K562 (cell line): ENCODE data around the gene BTG2. TPM values are rescaled to one million over a fixed set of nuclear protein-coding genes. Genes with fewer than 3 reads are reported as not detected.

ENCODE experiments used
- BRCA1 ChIP-seq, 2 experiments: fragments of 450-650 bp in 1 of 2; sonication (generic) in 1 of 2; formaldehyde crosslinking in 1 of 2; IDR thresholded peaks; 2 replicates each; pipeline versions ENCODE4 v1.5.0 to v1.6.1; 2017 to 2020; ENCODE audit warnings: mild to moderate bottlenecking in 1 of 2, missing genetic modification reagents in 1 of 2
- CEBPG ChIP-seq, 3 experiments: fragments of 200-800 bp in 1 of 3; sonication (Bioruptor generic) in 1 of 3; sonication (generic) in 1 of 3; formaldehyde crosslinking in 1 of 3; IDR thresholded peaks in 2 of 3; conservative IDR thresholded peaks in 1 of 3; 2 replicates each; pipeline versions ENCODE4 v1.6.1 to v1.8.0; 2016 to 2022; ENCODE audit warnings: missing compliant biosample characterization in 2 of 3, missing genetic modification characterization in 2 of 3, mild to moderate bottlenecking in 1 of 3, missing genetic modification reagents in 1 of 3
- CTBP1 ChIP-seq: fragments of 450-650 bp; IDR thresholded peaks from 2 replicates; pipeline ENCODE4 v1.6.1; 2016; ENCODE audit warnings: borderline replicate concordance
- DACH1 ChIP-seq: fragments of 450-650 bp; IDR thresholded peaks from 2 replicates; pipeline ENCODE4 v1.6.1; 2018; ENCODE audit not compliant: partially characterized antibody
- ETV1 ChIP-seq: fragments of 450-650 bp; conservative IDR thresholded peaks from 2 replicates; pipeline ENCODE4 v1.6.1; 2016; ENCODE audit warnings: missing genetic modification characterization, control low read depth, low read depth, missing compliant biosample characterization
- FOXA1 ChIP-seq: fragments of 450-650 bp; IDR thresholded peaks from 2 replicates; pipeline ENCODE4 v1.6.1; 2016; ENCODE audit warnings: mild to moderate bottlenecking, borderline replicate concordance
- HNRNPK ChIP-seq: fragments of 200-400 bp; formaldehyde crosslinking; IDR thresholded peaks from one replicate; pipeline ENCODE4 v1.6.1; 2018; ENCODE audit warnings: mild to moderate bottlenecking, low read depth, low read length; ENCODE audit not compliant: poor library complexity, severe bottlenecking
- HNRNPL ChIP-seq: fragments of 200-400 bp; formaldehyde crosslinking; IDR thresholded peaks from 2 replicates; pipeline ENCODE4 v1.6.1; 2017; ENCODE audit warnings: low read depth, mild to moderate bottlenecking, low read length
- MTF1 ChIP-seq: fragments of 250-450 bp; sonication (Bioruptor Pico); IDR thresholded peaks from 2 replicates; pipeline ENCODE4 v1.9.0; 2021; ENCODE audit warnings: moderate library complexity, mild to moderate bottlenecking, inconsistent platforms, borderline replicate concordance
- NRF1 ChIP-seq, 2 experiments: fragments of 450-650 bp; IDR thresholded peaks in 1 of 2; conservative IDR thresholded peaks in 1 of 2; 2 replicates each; pipeline ENCODE4 v1.6.1; 2014; ENCODE audit warnings: mild to moderate bottlenecking in 2 of 2
- PHB ChIP-seq: fragments of 250-450 bp; sonication (Bioruptor Pico); IDR thresholded peaks from 2 replicates; pipeline ENCODE4 v1.5.0; 2021
- SRSF3 ChIP-seq: fragments of 200-400 bp; formaldehyde crosslinking; IDR thresholded peaks from 2 replicates; pipeline ENCODE4 v1.6.1; 2016; ENCODE audit warnings: mild to moderate bottlenecking, low read length, moderate library complexity; ENCODE audit not compliant: insufficient read depth
- SRSF7 ChIP-seq: fragments of 200-400 bp; formaldehyde crosslinking; optimal IDR thresholded peaks from 2 replicates; pipeline ENCODE3; 2017; ENCODE audit warnings: mild to moderate bottlenecking, low read depth, low read length
- TSC22D4 ChIP-seq: fragments of 450-650 bp; IDR thresholded peaks from 2 replicates; pipeline ENCODE4 v1.6.1; 2016; ENCODE audit warnings: missing genetic modification characterization, missing biosample characterization, control low read depth
- XRCC5 ChIP-seq: fragments of 200-400 bp; formaldehyde crosslinking; IDR thresholded peaks from 2 replicates; pipeline ENCODE4 v1.6.1; 2017; ENCODE audit warnings: low read depth, mild to moderate bottlenecking, low read length
- YBX1 ChIP-seq: fragments of 450-650 bp; IDR thresholded peaks from 2 replicates; pipeline ENCODE4 v1.7.1; 2016; ENCODE audit warnings: mild to moderate bottlenecking
- YY1 ChIP-seq, 3 experiments: IDR thresholded peaks; 2 replicates each; pipeline ENCODE4 v1.6.1; 2011; ENCODE audit warnings: low read length in 2 of 3, mild to moderate bottlenecking in 2 of 3, moderate library complexity in 2 of 3, borderline replicate concordance in 1 of 3, control low read depth in 1 of 3, low read depth in 1 of 3; ENCODE audit not compliant: insufficient read depth in 3 of 3, insufficient replicate concordance in 2 of 3, control insufficient read depth in 1 of 3, insufficient read length in 1 of 3; ENCODE audit errors: extremely low read depth in 1 of 3
- ZBTB7A ChIP-seq: IDR thresholded peaks from 2 replicates; pipeline ENCODE4 v1.6.1; 2011; ENCODE audit warnings: low read depth, mild to moderate bottlenecking, low read length, moderate library complexity, borderline replicate concordance; ENCODE audit not compliant: control insufficient read depth
- ZC3H4 ChIP-seq: sonication (generic); formaldehyde crosslinking; IDR thresholded peaks from 2 replicates; pipeline ENCODE4 v1.9.0; 2021; ENCODE audit warnings: missing genetic modification reagents, borderline replicate concordance
- ZNF174 ChIP-seq: fragments of 250-450 bp; sonication (Bioruptor Pico); IDR thresholded peaks from 2 replicates; pipeline ENCODE4 v1.4.0; 2020; ENCODE audit warnings: mild to moderate bottlenecking
- ZNF239 ChIP-seq: fragments of 250-450 bp; sonication (Bioruptor Pico); IDR thresholded peaks from 2 replicates; pipeline ENCODE4 v1.4.0; 2020; ENCODE audit warnings: mild to moderate bottlenecking
- ZNF644 ChIP-seq: fragments of 200-800 bp; sonication (Bioruptor generic); IDR thresholded peaks from 2 replicates; pipeline ENCODE4 v1.6.1; 2016; ENCODE audit warnings: low read depth, missing genetic modification characterization, missing compliant biosample characterization
- ZNF766 ChIP-seq: fragments of 200-800 bp; sonication (Bioruptor generic); conservative IDR thresholded peaks from 2 replicates; pipeline ENCODE4 v1.6.1; 2016; ENCODE audit warnings: missing genetic modification characterization, missing compliant biosample characterization
- ZNF785 ChIP-seq: fragments of 250-450 bp; sonication (Bioruptor Pico); IDR thresholded peaks from 2 replicates; pipeline ENCODE4 v1.4.0; 2020; ENCODE audit warnings: mild to moderate bottlenecking
- polyA plus RNA-seq, 8 experiments: library from polyadenylated mRNA; depleted of rRNA in 4 of 8; stranded (reverse) in 5 of 8; unstranded in 3 of 8; fragments of >200 nt; fragmentation: Nextera tagmentation in 2 of 8; fragmentation: Illumina TruSeq in 1 of 8; extraction: Ambion mirVana in 2 of 8; extraction: Trizol in 1 of 8; gene quantifications; 2 replicates each; pipeline versions ENCODE4 v1.2.1 to v1.2.3, GENCODE V29; 2011 to 2014; ENCODE audit warnings: inconsistent platforms in 1 of 8, missing spikeins in 1 of 8
- total RNA-seq, 7 experiments: library from RNA; depleted of rRNA in 6 of 7; stranded (reverse); fragments of >200 nt in 6 of 7; fragmentation: Illumina TruSeq in 2 of 7; extraction: Trizol in 2 of 7; gene quantifications; 2 replicates each; pipeline versions ENCODE4 v1.2.1 to v1.2.3, GENCODE V29; 2011 to 2021; ENCODE audit warnings: low replicate concordance in 1 of 7
- TF ChIP-seq, protein P1 (sequence below): IDR thresholded peaks from 2 replicates; pipeline ENCODE4 v1.6.1; 2011; ENCODE audit warnings: borderline replicate concordance, low read depth, mild to moderate bottlenecking, moderate library complexity, low read length; ENCODE audit not compliant: insufficient read depth, poor library complexity, severe bottlenecking
- TF ChIP-seq, protein P2 (sequence below): fragments of 450-650 bp; formaldehyde crosslinking; IDR thresholded peaks from 2 replicates; pipeline ENCODE4 v1.4.0; 2020; ENCODE audit warnings: mild to moderate bottlenecking, moderate library complexity

BTG2 gene
- total and polyA plus RNA-seq, 9 of the 15 experiments (the other 6 are each of a cell fraction or from before 2014, with no cell fraction given), result 2.3 to 41.9 (median 8.7) TPM

DNA sequence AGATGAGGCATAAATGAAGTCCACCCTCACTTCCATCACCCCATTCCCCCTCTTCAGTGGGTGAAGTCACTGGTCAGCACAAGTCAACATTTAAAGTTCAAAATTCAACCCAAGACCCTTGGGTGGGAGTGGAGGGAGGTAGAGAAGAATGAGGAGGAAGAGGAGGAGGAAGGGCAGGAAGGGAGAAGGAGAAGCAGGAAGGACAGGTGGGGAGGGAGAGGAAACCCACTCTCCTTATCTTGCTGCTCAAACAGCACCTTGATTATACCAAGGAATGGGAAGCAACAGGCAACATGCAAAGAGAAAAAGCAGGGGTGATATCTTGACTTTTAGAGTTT is 4.0 kb upstream of the BTG2 start (continued):
- no peak for TF ChIP-seq ZBTB7A
- TF ChIP-seq HNRNPL, result no peak
- TF ChIP-seq SRSF7, result no peak
- TF ChIP-seq ZNF785 (CRISPR knock-in tag), result no peak
- no peak for TF ChIP-seq PHB (CRISPR knock-in tag)
- TF ChIP-seq ZNF239 (CRISPR knock-in tag), result no peak
- no peak for TF ChIP-seq YBX1
- TF ChIP-seq, protein P1, sequence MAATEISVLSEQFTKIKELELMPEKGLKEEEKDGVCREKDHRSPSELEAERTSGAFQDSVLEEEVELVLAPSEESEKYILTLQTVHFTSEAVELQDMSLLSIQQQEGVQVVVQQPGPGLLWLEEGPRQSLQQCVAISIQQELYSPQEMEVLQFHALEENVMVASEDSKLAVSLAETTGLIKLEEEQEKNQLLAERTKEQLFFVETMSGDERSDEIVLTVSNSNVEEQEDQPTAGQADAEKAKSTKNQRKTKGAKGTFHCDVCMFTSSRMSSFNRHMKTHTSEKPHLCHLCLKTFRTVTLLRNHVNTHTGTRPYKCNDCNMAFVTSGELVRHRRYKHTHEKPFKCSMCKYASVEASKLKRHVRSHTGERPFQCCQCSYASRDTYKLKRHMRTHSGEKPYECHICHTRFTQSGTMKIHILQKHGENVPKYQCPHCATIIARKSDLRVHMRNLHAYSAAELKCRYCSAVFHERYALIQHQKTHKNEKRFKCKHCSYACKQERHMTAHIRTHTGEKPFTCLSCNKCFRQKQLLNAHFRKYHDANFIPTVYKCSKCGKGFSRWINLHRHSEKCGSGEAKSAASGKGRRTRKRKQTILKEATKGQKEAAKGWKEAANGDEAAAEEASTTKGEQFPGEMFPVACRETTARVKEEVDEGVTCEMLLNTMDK, result no peak
- no peak for TF ChIP-seq SRSF3
- no peak for TF ChIP-seq ETV1 (tag)
- TF ChIP-seq ZNF644, result no peak
- TF ChIP-seq XRCC5, result no peak
- TF ChIP-seq, protein P2, sequence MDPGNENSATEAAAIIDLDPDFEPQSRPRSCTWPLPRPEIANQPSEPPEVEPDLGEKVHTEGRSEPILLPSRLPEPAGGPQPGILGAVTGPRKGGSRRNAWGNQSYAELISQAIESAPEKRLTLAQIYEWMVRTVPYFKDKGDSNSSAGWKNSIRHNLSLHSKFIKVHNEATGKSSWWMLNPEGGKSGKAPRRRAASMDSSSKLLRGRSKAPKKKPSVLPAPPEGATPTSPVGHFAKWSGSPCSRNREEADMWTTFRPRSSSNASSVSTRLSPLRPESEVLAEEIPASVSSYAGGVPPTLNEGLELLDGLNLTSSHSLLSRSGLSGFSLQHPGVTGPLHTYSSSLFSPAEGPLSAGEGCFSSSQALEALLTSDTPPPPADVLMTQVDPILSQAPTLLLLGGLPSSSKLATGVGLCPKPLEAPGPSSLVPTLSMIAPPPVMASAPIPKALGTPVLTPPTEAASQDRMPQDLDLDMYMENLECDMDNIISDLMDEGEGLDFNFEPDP (CRISPR knock-in tag), result no peak
- TF ChIP-seq DACH1, result no peak
- TF ChIP-seq ZNF766 (CRISPR knock-in tag), result no peak
- TF ChIP-seq TSC22D4 (tag), result no peak
- TF ChIP-seq NRF1 (conservative IDR thresholded peaks at IDR 0.05 in 1 of 2, IDR thresholded peaks at IDR 0.05 in 1 of 2), result no peak
- no peak for TF ChIP-seq BRCA1 (IDR thresholded peaks at IDR 0.05)
- TF ChIP-seq BRCA1 (CRISPR knock-in tag; IDR thresholded peaks at IDR 0.05), result no peak
- no peak for TF ChIP-seq CEBPG (CRISPR knock-in tag; IDR thresholded peaks at IDR 0.05)
- TF ChIP-seq CEBPG (tag; conservative IDR thresholded peaks at IDR 0.05 in 1 of 2, IDR thresholded peaks at IDR 0.05 in 1 of 2), result no peak
- no peak for TF ChIP-seq CTBP1
- TF ChIP-seq ZNF174 (CRISPR knock-in tag), result no peak
- no peak for TF ChIP-seq FOXA1
- TF ChIP-seq ZC3H4, result peak; percentile 10; the same call in 1 of the 2 replicates
- TF ChIP-seq YY1 (IDR thresholded peaks at IDR 0.05; ENCODE audit: borderline replicate concordance in 1 of 3, control insufficient read depth in 1 of 3, extremely low read depth in 1 of 3, insufficient read depth in 3 of 3, insufficient read length in 1 of 3, insufficient replicate concordance in 2 of 3, low read depth in 1 of 3, low read length in 2 of 3), result no peak
- no peak for TF ChIP-seq HNRNPK
- TF ChIP-seq MTF1 (CRISPR knock-in tag), result no peak
